GM10248 (cell line): ENCODE data around the gene MIER3.

Source experiments
- CTCF ChIA-PET: fragments of 300-600 bp; sonication (Branson Sonifier 250); formaldehyde crosslinking; extraction: SDS; loops from one replicate; lab custom pipeline; 2021; ENCODE audit warnings: antibody characterized with exemption; lab: Yijun Ruan, JAX
- POLR2A ChIA-PET: fragments of 350-650 bp; sonication (Branson Sonifier 250); formaldehyde crosslinking; extraction: SDS; loops from one replicate; lab custom pipeline; 2020; ENCODE audit warnings: antibody characterized with exemption; lab: Yijun Ruan, JAX
- DNase-seq: peaks from one replicate; pipeline ENCODE4 v3.0.0; 2012; ENCODE audit errors: extremely low spot score
- CTCF ChIP-seq: IDR thresholded peaks from 2 replicates; pipeline ENCODE4 v1.5.1; 2012; ENCODE audit warnings: mild to moderate bottlenecking, low read depth; ENCODE audit errors: extremely low read depth, missing control alignments, control extremely low read depth

The MIER3 gene

DNA sequence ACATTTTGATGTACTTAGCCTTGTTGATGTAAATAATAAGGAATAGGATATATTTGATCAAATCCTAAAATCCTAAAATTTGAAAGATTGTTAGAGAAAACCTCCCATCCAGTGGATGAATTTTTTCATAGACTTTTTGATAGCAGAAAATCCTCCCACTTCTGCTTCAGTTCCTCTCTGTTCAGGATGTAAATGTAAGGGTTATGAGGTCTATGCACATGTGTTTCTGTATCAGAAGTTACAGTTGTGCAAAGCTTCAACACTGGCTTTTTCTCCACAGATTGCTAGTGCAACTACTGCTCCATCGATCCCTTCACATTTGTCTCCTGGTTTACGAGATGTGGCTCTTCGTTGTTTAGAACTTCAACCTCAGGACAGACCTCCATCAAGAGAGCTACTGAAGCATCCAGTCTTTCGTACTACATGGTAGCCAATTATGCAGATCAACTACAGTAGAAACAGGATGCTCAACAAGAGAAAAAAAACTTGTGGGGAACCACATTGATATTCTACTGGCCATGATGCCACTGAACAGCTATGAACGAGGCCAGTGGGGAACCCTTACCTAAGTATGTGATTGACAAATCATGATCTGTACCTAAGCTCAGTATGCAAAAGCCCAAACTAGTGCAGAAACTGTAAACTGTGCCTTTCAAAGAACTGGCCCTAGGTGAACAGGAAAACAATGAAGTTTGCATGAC is 58.5 kb downstream of the MIER3 start:
- ChIA-PET POLR2A (no interaction called here), CTCF (interaction anchor here (1.4 to 1.7 kb wide), 2 partner anchors 8 to 11 kb away, joined by 3 to 7 read pairs; no protein-coding TSS in a partner anchor)
- no peak for TF ChIP-seq CTCF
- DNase-seq, result no peak

DNA sequence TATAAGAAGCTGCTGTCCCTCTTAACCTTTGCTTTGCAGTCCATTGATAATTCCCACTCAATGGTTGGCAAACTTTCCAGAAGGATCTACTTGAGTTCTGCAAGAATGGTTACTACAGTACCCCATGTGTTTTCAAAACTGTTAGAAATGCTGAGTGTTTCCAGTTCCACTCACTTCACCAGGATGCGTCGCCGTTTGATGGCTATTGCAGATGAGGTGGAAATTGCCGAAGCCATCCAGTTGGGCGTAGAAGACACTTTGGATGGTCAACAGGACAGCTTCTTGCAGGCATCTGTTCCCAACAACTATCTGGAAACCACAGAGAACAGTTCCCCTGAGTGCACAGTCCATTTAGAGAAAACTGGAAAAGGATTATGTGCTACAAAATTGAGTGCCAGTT is 70.4 kb downstream of the MIER3 start:
- POLR2A ChIA-PET, result no interaction called here
- CTCF ChIA-PET, result interaction anchor here (1.2 kb wide), 1 partner anchor 611 kb away, joined by 4 read pairs; no protein-coding TSS in a partner anchor
- no peak for DNase-seq
- no peak for TF ChIP-seq CTCF

GRCh38 chr5:56876327-56876726 is 75.6 kb downstream of the MIER3 start:
- no peak for TF ChIP-seq CTCF
- ChIA-PET POLR2A (no interaction called here), CTCF (no interaction called here)
- DNase-seq, result no peak

DNA sequence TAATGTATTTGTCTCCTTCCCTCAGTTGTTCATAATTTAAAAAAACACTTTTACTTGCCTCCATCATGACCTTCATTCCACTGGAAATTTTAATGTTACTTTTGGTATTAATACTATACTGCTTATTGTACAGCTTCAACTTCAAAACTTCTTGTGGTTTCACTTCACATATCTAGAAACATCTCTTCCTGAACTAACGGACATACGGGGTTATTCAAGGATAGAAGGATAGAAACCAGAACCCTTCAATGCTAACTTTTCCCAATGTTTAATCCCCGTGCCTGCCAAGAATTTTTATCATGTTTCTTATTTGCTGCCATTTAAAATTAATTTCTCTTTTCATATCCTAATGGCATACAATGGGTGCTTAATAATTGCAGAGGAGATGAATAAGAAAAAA is 78.9 kb downstream of the MIER3 start:
- ChIA-PET CTCF (interaction anchor here (1.3 kb wide), 1 partner anchor 8 kb away, joined by 3 read pairs; no protein-coding TSS in a partner anchor), POLR2A (no interaction called here)
- no peak for TF ChIP-seq CTCF
- DNase-seq, result no peak

- no peak for TF ChIP-seq CTCF
- POLR2A ChIA-PET, result no interaction called here
- no peak for DNase-seq
- CTCF ChIA-PET, result no interaction called here
These were observed 80.1 kb downstream of the MIER3 start for GRCh38 chr5:56871777-56872176.
